HT-29 (cell line): ENCODE results near the gene STH. TPM values are rescaled to one million over a fixed set of nuclear protein-coding genes. Genes with fewer than 3 reads are reported as not detected.

ENCODE experiments used
- DNase-seq: peaks from one replicate; pipeline ENCODE4 v3.0.0-alpha.2; 2015; ENCODE audit warnings: low spot score
- total RNA-seq: library from RNA; depleted of rRNA; stranded (reverse); fragments of >200 nt; shearing (Covaris generic); gene quantifications from 2 replicates; pipeline ENCODE4 v1.2.3, GENCODE V29; 2014

STH gene
- total RNA-seq, 1 experiment from 2014 or later = not detected

- DNase-seq = no peak
These were observed 27.4 kb downstream of the STH start for GRCh38 chr17:46026166-46027047.

GRCh38 chr17:46027048-46027975 is 28.3 kb downstream of the STH start:
- no peak for DNase-seq

GRCh38 chr17:46027976-46028325 is 28.9 kb downstream of the STH start:
- no peak for DNase-seq

GRCh38 chr17:46028374-46028773 is 29.3 kb downstream of the STH start:
- DNase-seq = no peak

- DNase-seq = no peak
These were observed 30.0 kb downstream of the STH start for GRCh38 chr17:46028981-46029565.

- DNase-seq = no peak
These were observed 30.6 kb downstream of the STH start for GRCh38 chr17:46029627-46030026.

GRCh38 chr17:46030752-46031151 is 31.7 kb downstream of the STH start:
- DNase-seq = no peak

GRCh38 chr17:46031440-46031839 is 32.4 kb downstream of the STH start:
- no peak for DNase-seq

- no peak for DNase-seq
These were observed 32.9 kb downstream of the STH start for GRCh38 chr17:46031920-46032319.

- no peak for DNase-seq
These were observed 33.9 kb downstream of the STH start for GRCh38 chr17:46032909-46033308.

- DNase-seq = no peak
These were observed 34.3 kb downstream of the STH start for GRCh38 chr17:46033392-46033791.

- DNase-seq = peak; percentile 25
These were observed 36.2 kb downstream of the STH start for GRCh38 chr17:46035112-46035818.

- DNase-seq = no peak
These were observed 37.4 kb downstream of the STH start for GRCh38 chr17:46036491-46036890.

GRCh38 chr17:46037722-46038255 is 38.7 kb downstream of the STH start:
- no peak for DNase-seq

GRCh38 chr17:46038414-46038813 is 39.4 kb downstream of the STH start:
- no peak for DNase-seq

- no peak for DNase-seq
These were observed 39.9 kb downstream of the STH start for GRCh38 chr17:46038937-46039336.

- DNase-seq = no peak
These were observed 40.6 kb downstream of the STH start for GRCh38 chr17:46039592-46040186.

GRCh38 chr17:46042246-46042645 is 43.2 kb downstream of the STH start:
- no peak for DNase-seq

GRCh38 chr17:46042925-46043324 is 43.9 kb downstream of the STH start:
- DNase-seq = no peak

- DNase-seq = no peak
These were observed 44.6 kb downstream of the STH start for GRCh38 chr17:46043606-46044005.
